HG02759 (cell line): ENCODE measurements around the gene TMEM163.
"Not testable (repeated sequence)": the region's sequence is repeated elsewhere in the genome, so short reads cannot be mapped to it uniquely, and the experiment has no call there.

Experiments used
- ATAC-seq: cut with Tn5 transposase; IDR thresholded peaks from one replicate; pipeline ENCODE4 v1.9.1; 2021; ENCODE audit warnings: mild to moderate bottlenecking, moderate library complexity; ENCODE audit not compliant: unreplicated experiment

TMEM163 gene

GRCh38 chr2:134623046-134623445 lies 95.8 kb downstream of the TMEM163 start:
- ATAC-seq: no peak

GRCh38 chr2:134621939-134622705 lies 96.7 kb downstream of the TMEM163 start:
- no peak for ATAC-seq

GRCh38 chr2:134619250-134619649 lies 99.5 kb downstream of the TMEM163 start:
- no peak for ATAC-seq

- ATAC-seq: not testable (repeated sequence)
Observed at GRCh38 chr2:134615480-134615879, 103.3 kb downstream of the TMEM163 start.

- ATAC-seq: no peak
Observed at GRCh38 chr2:134611316-134611715, 107.5 kb downstream of the TMEM163 start.

- no peak for ATAC-seq
Observed at GRCh38 chr2:134610871-134611270, 107.9 kb downstream of the TMEM163 start.

GRCh38 chr2:134609924-134610513 lies 108.8 kb downstream of the TMEM163 start:
- ATAC-seq: no peak

- ATAC-seq: no peak
Observed at GRCh38 chr2:134603966-134604365, 114.8 kb downstream of the TMEM163 start.

GRCh38 chr2:134602666-134603065 lies 116.1 kb downstream of the TMEM163 start:
- ATAC-seq: no peak

- ATAC-seq: no peak
Observed at GRCh38 chr2:134601264-134601663, 117.5 kb downstream of the TMEM163 start.

- no peak for ATAC-seq
Observed at GRCh38 chr2:134600208-134600607, 118.6 kb downstream of the TMEM163 start.

GRCh38 chr2:134599236-134599635 lies 119.6 kb downstream of the TMEM163 start:
- ATAC-seq: no peak

- no peak for ATAC-seq
Observed at GRCh38 chr2:134594399-134594798, 124.4 kb downstream of the TMEM163 start.

- ATAC-seq: no peak
Observed at GRCh38 chr2:134593519-134593918, 125.3 kb downstream of the TMEM163 start.

GRCh38 chr2:134592377-134592776 lies 126.4 kb downstream of the TMEM163 start:
- ATAC-seq: no peak

- no peak for ATAC-seq
Observed at GRCh38 chr2:134591526-134591925, 127.3 kb downstream of the TMEM163 start.

GRCh38 chr2:134590679-134591078 lies 128.1 kb downstream of the TMEM163 start:
- no peak for ATAC-seq

- ATAC-seq: not testable (repeated sequence)
Observed at GRCh38 chr2:134589171-134590083, 129.4 kb downstream of the TMEM163 start.

- no peak for ATAC-seq
Observed at GRCh38 chr2:134588556-134588955, 130.2 kb downstream of the TMEM163 start.

- no peak for ATAC-seq
Observed at GRCh38 chr2:134586326-134586965, 132.4 kb downstream of the TMEM163 start.

GRCh38 chr2:134583997-134584520 lies 134.7 kb downstream of the TMEM163 start:
- no peak for ATAC-seq
